Daoy (cell line): ENCODE results near the gene PGC. TPM values are rescaled to one million over a fixed set of nuclear protein-coding genes. Genes with fewer than 3 reads are reported as not detected.

Experiments used
- DNase-seq: peaks from one replicate; pipeline ENCODE4 v3.0.0-alpha.2; 2015; ENCODE audit warnings: low read depth
- total RNA-seq: library from RNA; depleted of rRNA; stranded (reverse); fragments of >200 nt; shearing (Covaris generic); gene quantifications from 2 replicates; pipeline ENCODE4 v1.2.3, GENCODE V29; 2014

The PGC gene
- total RNA-seq, 1 experiment from 2014 or later: not detected

GRCh38 chr6:41746107-41746506 lies 1.1 kb downstream of the PGC start:
- DNase-seq: no peak

- DNase-seq: no peak
These were observed 2.9 kb downstream of the PGC start for GRCh38 chr6:41744236-41744787.

- DNase-seq: no peak
These were observed 3.6 kb downstream of the PGC start for GRCh38 chr6:41743406-41744235.

- DNase-seq: no peak
These were observed 5.3 kb downstream of the PGC start for GRCh38 chr6:41741625-41742490.

- no peak for DNase-seq
These were observed 6.6 kb downstream of the PGC start for GRCh38 chr6:41740366-41741162.

- DNase-seq: no peak
These were observed 8.2 kb downstream of the PGC start for GRCh38 chr6:41739041-41739440.

- no peak for DNase-seq
These were observed 9.5 kb downstream of the PGC start for GRCh38 chr6:41737591-41738130.

GRCh38 chr6:41736800-41737555 lies 10.2 kb downstream of the PGC start:
- no peak for DNase-seq

GRCh38 chr6:41736186-41736733 lies 10.9 kb downstream of the PGC start:
- no peak for DNase-seq

GRCh38 chr6:41735427-41736185 lies 11.6 kb downstream of the PGC start, which contains the start of gene TFEB:
Gene TFEB, minus strand, starts transcription at chr6:41735608. Its CDS starts 44,395 bp downstream, at chr6:41691213.
- peak; percentile 95 for DNase-seq

- peak; percentile 86 for DNase-seq
These were observed 12.4 kb downstream of the PGC start for GRCh38 chr6:41734666-41735426.

- DNase-seq: peak; percentile 84
These were observed 13.2 kb downstream of the PGC start for GRCh38 chr6:41733707-41734665.

- DNase-seq: peak; percentile 39
These were observed 13.9 kb downstream of the PGC start for GRCh38 chr6:41733360-41733706.

GRCh38 chr6:41732591-41733359 lies 14.4 kb downstream of the PGC start:
- DNase-seq: peak; percentile 59

- no peak for DNase-seq
These were observed 15.0 kb downstream of the PGC start for GRCh38 chr6:41732149-41732548.

GRCh38 chr6:41731561-41732086 lies 15.6 kb downstream of the PGC start:
- DNase-seq: no peak
